GM19239 (cell line): ENCODE measurements around the gene PGM2L1.

Experiments
- DNase-seq: peaks from one replicate; pipeline ENCODE4 v3.0.0; 2011; ENCODE audit warnings: low spot score; ENCODE audit not compliant: insufficient read length
- FAIRE-seq: peaks from 2 replicates; lab custom pipeline; 2011; peaks lifted over from hg19 to GRCh38; lab: Jason Lieb, UNC

PGM2L1 gene

DNA sequence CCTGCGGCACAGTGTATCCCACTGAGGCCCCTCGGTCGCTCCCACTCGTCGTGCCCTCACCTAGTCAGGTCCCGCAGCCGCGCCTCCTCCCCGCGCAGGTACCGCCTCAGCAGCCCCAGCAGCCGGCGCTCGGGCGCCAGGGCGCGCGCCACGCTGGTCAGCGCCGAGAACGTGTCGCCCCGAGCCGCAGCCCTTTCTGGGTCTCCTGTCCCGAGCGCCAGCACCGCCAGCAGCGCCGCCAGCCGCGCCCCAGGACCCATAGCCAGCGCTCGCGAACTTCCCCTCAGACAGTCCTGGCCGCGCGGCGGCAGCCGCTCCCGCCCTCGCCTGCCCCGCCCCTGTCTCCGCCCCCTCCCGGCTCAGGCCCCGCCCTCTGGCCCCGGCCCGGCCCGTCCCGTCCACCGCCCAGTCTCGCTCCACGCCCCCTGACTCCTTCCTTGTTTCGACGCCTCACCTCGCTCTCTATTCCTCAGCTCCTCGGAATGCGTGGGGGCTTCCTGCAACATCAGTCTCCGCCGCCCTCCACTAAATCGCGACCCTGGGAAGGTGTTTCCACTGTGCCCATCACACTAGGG is 86.8 kb downstream of the PGM2L1 start, which contains the start of gene P4HA3:
P4HA3 (minus strand) TSS at position 289 of the 575 bp plus-strand sequence; CDS start at position 260, 29 bp downstream.
- peak; percentile 60 for DNase-seq

DNA sequence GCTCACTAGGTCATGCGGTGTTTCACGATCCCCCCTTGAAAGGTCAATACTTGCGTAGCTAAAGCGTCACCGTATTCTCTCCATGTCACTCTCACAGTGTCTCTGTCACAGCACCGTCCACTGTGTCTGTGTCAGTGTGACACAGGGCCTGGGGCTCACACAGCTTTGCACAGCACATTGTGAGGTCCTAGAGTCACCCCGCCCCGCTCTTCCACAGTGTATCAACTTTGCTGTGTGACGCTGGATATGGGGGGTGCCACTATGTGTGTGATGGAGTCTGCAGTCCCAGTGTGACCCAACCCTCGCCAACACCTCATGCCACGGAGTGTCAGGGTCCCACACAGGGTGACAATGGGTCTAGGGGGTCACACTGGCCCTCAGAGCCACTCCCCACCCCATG is 87.4 kb downstream of the PGM2L1 start:
- DNase-seq (no peak), FAIRE-seq (no peak)

More for the DNA sequence above, 86.8 kb downstream of the PGM2L1 start, which contains the start of gene P4HA3:
- FAIRE-seq, result no peak

DNA sequence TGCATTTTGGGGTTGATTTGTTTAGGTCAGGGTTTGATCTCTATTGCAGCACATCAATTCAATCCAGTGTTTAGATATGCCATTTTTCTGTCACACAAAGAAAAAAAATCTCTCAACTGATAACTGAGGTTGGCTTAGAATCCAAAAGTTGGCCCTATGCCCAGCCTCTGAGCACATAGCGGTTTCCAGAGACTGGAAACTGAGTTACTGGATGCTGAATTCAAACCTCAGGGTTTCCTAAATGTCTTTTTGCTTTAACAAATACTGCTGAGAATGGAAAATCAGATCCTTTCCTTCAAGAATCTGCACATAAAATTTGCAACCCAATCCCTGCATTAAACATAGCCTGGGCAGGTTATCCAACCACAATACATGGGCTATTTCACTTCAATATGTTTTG is 90.8 kb downstream of the PGM2L1 start:
- DNase-seq (no peak), FAIRE-seq (no peak)

DNA sequence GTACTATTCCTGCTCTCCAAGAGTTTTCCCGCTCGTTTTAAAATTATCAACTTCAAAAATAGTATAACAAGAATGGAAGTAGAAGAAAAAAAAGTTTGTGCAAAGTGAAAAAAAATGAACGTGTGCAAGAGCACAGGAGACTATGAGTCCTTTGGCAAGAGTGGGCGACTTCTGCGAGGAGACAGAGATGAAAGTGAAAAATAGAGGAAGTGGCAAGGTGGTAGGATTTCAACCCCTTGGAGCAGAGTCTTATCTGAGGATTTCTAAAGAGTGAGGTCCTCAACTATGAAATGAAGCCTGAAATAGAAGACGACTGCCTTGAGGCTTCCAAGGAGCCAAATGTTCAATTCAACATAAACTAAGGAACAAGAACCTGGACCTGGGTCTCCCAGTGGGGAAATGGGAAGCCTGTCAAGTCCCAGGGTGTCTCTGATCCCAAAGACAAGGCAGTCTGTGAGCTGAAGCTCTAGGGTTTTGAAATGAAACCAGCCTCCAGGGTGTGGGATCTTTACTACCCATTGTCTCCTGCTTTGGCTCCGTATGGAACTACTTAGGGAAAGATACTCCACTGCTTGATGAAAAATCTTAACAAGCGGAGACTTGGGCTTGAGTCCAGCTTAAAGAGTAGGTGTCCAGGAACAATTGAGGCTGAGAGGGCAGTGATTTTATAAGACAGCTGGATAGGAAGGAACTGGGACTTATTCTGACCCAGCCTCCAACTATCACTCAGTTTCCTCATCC is 91.6 kb downstream of the PGM2L1 start:
- FAIRE-seq, result no peak
- DNase-seq, result no peak

DNA sequence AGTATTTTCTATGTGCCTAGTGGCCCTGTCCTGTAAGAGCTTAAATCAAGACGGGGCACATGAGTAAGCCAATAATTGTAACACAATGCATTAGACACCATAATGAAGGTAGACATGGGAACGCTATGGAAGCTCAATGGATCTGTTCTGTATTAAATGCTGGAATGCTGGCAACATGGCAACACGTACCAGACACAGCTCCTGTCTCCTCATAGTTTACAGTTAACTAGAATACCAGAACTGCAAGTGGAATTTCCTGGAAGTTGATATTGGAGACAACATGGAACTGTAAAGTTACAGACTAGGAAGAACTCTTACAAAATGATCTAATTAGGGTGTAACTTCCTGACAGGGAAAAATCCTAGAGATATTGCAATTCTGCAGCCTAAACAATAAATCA is 99.2 kb downstream of the PGM2L1 start:
- no peak for DNase-seq
- no peak for FAIRE-seq

DNA sequence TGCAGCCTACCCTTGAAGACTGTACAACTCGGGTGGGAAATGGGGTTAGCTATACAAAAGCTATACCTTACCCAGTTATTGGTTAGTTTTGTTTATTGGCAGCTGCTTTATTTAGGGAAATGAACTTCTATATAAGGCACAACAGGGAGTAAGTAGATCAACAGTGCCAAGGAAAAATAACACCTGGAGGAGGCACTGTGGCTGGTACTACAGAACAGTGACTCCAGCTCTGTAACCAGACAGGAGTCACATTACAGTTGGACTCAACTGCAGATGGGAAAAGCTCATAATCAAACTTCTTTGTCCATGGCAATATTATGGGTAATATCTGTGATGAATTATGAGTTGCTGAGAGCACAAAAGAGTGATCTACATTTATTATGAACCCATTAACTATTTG is 100.7 kb downstream of the PGM2L1 start:
- FAIRE-seq, result no peak
- no peak for DNase-seq

DNA sequence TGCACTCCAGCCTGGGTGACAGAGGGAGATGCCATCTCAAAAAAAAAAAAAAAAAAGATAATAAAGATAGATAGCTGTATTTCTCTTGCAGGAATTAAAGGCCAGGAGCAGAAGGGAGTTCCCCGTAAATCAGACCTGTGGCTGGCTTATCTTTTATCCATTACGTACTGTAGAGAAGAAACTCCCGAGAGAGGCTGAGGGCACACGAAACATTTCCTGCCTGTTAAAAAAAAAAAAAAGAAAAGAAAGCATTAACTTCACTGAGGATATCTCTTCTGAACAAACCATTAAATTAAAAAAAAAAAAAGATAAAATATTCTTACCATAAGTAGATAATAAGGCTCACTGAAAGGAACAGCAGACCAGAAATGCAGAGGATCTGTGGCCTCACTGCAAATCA is 109.3 kb downstream of the PGM2L1 start:
- FAIRE-seq, result no peak

DNA sequence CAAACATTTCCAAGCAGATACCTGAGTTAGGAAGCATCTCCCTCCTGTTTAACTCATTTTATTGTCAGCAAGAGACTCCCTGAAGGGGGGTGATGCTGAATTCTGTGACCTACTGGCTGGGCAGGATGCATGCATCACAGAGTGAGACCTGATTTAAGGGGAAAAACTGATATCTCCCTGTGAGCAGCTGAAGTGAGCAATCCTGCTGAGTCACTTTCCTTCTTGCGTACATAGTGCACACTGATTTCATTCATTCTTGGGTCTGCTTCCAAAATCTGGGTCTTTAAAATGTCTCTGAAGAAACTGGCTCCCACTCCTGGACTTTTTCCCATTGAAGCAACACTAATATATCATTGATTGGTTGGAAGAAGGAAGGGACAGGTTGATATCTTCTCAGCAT is 110.1 kb downstream of the PGM2L1 start:
- FAIRE-seq (no peak), DNase-seq (no peak)

More for the DNA sequence above, 109.3 kb downstream of the PGM2L1 start:
- no peak for DNase-seq

DNA sequence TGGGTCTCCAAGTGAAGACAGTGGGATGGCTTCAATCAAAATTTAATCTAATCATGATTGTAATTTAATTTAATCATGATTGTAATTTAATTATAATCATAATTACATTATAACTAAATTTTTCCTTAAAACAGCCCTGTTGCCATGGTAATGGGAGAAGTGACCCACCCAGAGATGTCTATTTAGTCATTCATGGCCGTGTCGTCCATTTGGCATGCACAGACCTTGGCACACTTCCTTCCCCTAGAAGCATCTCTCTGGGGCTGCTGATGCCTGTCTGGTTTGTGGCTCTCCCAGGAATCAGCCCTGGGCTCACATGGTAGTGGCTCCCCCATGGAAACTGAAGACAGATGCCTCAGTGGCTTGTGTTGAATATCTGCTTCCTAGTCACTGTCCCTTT is 113.8 kb downstream of the PGM2L1 start:
- FAIRE-seq, result no peak
- DNase-seq, result no peak

DNA sequence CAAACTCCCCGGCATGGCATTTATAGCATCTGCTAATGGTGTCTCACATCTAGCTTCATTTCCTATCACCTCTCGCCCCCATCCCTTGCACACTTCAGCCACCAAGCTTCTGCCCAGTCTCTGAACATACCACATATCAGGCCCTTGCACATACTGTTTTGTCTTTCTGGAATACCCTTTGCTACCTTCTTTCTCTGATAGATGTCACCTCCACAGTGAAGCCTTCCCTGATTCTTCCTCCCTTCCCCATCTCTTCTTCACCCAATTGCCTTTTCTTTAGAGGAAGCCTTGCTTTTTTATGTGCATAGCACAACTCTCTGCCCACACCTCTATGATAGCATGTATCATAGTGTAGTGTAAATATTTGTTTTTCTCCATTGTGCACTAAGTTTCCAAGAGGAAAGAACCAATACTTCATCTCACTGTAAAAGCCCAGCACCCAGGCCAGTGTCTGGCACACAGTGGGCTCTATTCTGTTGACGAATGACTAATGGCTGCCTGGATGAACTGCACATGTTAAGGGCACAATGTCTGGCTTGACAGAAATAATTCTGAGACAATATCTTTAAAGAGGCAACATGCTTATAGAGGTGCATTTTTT is 114.6 kb downstream of the PGM2L1 start:
- no peak for FAIRE-seq
- DNase-seq, result no peak

DNA sequence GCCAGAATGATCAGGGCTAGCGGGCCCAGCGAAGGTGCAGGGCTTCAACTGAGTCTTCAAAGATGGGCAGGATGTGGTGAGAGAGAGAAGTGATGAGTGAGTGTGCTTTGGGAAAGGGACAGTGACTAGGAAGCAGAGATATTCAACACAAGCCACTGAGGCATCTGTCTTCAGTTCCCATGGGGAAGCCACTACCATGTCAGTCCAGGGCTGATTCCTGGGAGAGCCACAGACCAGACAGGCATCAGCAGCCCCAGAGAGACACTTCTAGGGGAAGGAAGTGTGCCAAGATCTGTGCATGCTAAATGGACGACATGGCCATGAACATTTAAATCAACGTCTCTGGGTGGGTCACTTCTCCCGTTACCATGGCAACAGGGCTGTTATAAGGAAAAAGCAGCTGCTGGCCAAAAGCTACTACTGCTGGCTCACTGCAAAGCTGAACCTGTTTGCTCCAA is 115.3 kb downstream of the PGM2L1 start:
- FAIRE-seq (no peak), DNase-seq (no peak)

DNA sequence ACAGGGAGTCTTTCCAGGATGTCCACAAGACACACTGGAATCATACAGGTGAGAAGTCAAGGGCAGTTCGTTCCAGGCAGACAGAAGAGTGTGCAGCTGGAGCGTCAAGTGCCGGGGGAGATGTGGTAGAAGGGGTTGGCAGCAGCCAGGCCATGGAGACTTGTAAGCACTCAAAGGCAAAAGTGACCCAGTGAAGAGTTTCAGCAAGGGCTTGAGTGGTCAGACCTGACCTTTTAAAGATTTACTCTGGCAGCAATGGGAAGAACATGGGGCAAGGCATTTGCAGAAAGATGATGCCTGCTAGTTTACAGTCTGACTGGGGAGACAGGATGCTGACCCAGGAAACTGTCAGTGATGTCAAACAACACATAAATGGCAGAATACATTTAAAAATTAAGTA is 115.8 kb downstream of the PGM2L1 start:
- no peak for FAIRE-seq

DNA sequence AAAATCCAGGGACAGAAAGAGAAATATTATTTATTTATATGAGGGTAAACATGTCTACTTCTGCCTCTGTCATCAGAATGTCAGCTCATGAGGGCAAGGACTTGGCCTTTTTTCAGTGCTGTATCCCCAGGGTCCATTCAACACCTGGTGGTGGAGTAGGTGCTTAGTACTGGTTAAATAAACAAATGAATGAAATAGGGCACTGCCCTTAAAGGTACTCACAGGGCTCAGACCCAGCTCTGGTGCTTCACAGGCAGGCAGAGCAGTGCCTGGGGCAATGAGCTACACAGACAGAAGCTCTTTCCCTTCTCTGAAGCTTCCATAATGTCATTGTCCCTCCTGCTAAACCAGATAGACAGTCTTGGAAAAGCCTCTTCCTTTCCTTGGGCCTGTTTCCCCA is 117.7 kb downstream of the PGM2L1 start:
- DNase-seq, result no peak
- FAIRE-seq, result no peak

More for the DNA sequence above, 115.8 kb downstream of the PGM2L1 start:
- DNase-seq, result no peak
